GM19035 (cell line): ENCODE data around the gene ATP8B1.
"Not testable (repeated sequence)": the region's sequence is repeated elsewhere in the genome, so short reads cannot be mapped to it uniquely, and the experiment has no call there.

ENCODE experiments used
- ATAC-seq: cut with Tn5 transposase; IDR thresholded peaks from one replicate; pipeline ENCODE4 v1.9.1; 2021; ENCODE audit not compliant: unreplicated experiment

ATP8B1 gene

DNA sequence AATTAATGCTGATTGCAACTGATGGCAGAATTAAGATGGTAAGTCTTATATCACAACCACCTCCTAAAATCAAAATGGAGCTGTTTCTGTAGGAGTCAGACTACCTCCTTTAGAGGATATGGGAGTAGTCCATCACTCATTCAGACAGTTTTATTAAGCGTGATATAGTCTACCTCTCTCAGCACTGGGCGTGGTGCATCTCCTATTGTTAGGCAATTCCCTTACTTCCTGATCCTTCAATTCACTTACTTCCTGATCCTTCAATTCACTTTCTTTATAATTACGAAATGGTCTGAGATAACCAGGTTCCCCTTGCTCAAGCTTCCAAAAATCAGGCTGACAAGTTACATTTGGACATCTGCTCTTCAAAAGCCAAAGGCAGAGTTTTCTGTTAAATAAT, 31.9 kb downstream of the ATP8B1 start:
- no peak for ATAC-seq

DNA sequence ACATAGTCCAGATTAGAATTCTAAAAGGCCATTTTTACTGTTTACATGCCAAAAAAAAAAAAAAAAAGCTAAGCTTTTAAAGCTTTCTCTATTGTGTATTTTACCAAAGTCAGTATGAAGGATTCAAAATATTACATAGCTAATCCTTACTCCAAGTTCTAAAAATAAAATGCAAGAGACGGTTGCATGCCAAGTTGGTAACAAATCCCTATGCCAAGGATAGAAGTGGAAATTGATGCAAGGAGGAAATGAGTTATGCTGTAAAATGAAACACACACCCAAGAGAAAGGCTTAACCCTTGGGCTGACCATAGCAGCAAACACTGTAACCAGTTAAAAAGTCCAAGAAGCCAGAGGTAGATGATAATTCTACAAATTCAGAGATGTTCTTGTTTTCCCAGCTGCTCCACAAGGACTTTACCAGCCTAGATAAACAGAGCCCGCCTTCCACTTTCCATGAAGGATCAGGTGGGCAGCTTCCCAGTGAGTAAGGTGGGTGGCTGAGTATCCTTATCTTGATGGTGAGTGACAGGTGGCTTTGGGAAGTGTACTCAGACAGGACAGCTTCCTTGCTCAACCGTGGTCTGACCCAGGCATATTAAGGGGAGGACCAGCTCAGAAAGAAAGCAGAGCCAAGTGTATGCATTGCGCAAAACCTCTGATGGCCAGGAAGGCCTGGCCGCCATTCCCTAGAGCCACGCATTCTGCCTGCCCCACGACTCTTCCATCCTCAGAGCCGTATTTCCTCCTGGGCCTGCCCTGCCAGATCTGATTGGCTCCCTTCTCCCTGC, 34.4 kb downstream of the ATP8B1 start:
- no peak for ATAC-seq

- no peak for ATAC-seq
These were observed 35.7 kb downstream of the ATP8B1 start for GRCh38 chr18:57767259-57768050.

DNA sequence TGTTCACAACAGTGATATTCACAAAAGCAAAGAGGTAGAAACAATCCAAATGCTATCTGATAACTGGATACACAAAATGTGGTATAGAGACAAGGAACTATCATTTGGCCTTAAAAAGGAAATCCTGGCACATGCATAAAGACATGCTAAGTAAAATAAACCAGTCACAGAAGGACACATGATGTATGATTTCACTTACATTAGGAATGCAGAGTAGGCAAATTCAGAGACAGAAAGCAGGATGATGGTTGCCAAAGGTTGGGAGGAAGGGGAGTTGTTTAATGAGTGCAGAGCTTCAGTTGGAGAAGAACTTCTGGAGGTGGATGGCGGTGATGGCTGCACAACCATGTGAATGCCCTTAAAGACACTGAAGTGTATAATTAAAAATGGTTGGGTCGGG, 38.1 kb downstream of the ATP8B1 start:
- ATAC-seq: no peak

DNA sequence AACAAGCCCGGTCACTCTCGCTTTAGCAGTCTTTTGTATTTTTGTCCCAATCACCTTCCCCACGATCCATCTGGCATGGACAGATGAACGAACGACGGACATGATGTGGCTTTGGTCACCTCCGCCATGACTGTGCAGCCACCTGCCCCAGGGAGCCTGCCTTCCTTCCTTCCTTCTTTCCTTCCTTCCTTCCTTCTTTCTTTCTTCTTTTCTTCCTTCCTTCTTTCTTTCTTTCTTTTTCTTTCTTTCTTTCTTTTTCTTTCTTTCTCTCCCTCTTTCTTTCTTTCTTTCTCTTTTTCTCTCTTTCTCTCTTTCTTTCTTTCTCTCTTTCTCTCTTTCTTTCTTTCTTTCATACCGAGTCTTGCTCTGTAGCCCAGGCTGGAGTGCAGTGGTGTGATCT, 39.0 kb downstream of the ATP8B1 start:
- no peak for ATAC-seq

DNA sequence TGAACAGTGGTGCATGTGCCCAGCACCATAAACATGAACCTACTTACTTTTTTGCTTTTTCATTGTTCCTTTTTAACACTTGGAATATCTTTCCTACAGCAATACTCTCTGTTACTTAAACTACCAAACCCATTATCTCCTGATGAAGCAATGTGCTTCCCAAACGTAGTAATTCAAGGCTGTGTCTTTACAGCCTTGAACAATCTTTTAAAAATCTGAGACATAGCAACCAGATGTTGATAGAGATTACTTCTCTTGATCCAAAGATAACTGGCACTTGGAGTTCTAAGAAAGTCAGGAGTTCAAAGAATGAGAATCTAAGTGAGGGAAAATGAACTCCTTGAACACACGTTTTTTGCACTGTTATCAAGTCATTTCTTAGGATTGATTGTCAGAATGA, 40.4 kb downstream of the ATP8B1 start:
- no peak for ATAC-seq

DNA sequence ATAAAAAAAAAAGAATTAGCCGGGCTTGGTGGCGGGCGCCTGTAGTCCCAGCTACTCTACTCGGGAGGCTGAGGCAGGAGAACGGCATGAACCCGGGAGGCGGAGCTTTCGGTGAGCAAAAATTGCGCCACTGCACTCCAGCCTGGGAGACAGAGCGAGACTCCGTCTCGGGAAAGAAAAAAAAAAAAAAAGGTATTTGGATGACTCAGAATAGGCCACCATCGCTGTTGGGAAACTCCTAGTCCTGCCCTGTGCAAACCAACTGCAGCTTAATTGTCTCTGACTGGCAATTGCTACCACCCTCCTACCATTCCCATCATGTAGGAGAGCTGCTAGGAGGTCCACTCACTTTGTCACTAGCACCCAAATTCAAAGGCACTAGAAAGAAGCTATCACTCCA, 43.5 kb downstream of the ATP8B1 start:
- ATAC-seq: no peak

DNA sequence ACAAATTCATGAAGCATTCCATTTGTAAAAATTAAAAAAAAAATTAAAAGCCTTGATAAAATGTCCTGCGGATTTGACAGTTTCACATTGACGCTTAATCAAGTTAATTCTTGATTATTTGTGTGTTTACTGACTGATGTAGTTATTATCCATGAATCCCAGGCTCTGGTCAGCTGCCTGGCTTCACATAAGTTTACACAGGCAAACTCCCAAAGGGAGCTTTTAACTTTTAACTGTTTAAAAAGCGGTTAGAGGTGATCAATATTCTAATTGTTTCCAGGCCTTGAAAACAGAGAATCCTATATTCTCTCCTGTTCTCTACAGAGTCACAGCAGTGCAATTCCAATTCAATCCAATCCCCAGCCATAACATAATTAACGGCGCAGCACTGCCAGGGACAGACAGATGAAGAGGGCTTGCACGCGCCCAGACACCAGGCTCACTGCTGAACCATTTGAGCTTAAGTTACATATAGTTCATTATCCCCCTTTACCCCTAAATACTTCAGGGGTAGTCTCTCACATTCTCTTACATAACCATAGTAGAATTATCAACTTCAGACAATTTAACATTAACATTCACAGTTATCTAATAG, 47.5 kb downstream of the ATP8B1 start:
- no peak for ATAC-seq

DNA sequence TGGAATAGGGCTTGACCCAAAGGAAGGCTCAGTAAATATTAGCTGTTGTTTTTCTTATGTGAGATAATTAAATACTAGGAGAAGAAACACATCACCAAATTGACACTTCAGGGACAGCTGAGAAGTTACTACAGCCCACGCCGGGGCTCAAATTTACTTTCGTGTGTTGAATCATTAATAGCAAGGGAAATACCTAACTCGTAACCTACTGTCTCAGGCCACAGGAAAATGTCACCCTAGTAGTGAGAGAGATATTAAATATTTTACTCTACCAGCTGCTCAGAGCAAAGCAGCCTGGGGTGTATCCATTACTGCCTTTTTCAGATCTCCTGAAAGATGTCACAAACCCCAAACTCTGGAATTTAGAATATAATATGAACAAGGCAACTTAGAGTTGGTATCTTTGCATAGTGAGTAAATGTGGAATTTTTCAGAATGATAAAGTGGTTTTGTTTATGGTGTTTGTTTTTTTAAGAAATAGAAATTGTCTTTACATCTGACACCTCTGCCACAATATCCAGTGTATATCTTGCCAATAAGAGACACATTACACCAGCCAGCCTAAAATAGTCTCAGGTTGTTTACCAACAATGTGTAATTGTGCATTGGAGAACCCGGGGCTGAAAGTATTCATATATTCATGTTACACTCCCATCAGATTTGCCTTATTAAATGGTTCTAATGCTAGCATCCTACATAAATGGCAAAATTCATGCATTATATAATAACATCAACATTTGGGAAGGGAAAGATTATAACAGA, 48.4 kb downstream of the ATP8B1 start:
- no peak for ATAC-seq

- no peak for ATAC-seq
These were observed 50.1 kb downstream of the ATP8B1 start for GRCh38 chr18:57753063-57753462.

DNA sequence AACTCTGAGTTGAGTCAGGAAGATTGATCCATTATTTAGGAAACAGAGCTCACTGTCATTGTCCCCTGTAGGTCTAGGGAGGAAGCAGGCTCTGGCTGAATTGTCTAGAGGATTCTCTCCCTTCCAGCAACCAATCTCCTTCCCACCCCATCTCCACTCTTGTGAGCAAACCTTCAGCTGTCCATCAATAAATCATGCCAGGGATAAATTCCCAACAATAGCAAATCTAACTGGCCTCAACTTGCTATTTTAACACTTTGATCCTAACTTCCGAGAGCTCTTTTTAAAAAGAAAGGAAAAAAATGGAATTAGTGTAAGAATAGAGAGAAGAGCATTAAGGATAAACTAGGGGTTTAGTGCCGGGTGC, 53.5 kb downstream of the ATP8B1 start:
- ATAC-seq: no peak

GRCh38 chr18:57748770-57749603, 54.1 kb downstream of the ATP8B1 start:
- ATAC-seq: peak; percentile 95

DNA sequence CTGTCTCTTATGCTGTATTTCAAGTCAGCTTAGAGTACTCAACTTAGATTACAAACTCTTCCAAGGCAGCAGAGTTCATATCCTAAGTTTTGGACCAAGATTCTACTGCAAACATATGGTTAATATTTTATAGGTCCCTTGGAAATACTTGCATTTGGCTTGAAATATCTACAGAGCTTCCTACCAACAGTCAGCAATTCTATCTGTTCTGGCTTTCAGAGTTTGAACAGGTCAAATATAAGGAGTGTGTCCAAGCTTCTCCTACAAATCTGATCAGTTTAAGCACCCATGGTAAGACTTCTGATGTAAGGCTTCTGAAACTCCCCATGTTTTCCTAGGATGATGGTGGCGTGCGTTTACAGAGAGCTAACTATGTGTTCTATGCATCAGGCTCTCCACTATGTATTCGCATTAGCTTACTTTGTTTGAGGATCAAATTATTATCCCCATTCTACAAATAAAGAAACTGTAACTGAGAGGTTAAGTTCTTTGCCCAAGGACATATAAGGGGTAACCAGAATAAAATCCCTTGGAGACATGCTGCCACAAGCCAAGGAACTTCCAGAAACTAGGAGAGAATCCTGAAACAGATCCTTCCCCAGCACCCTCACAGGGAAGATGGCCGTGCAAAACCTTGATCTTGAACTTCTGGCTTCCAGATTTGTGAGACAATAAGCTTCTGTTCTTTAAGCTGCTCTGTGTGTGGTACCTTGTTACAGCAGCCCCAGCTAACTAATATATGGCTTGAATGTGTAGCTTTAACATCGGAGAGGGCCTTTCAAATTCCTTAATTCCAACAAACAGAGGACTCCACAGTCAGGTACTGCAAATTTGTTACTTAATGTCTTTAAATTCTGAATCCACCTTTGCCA, 55.1 kb downstream of the ATP8B1 start:
- no peak for ATAC-seq

- ATAC-seq: no peak
These were observed 58.9 kb downstream of the ATP8B1 start for GRCh38 chr18:57744211-57744694.

- no peak for ATAC-seq
These were observed 60.1 kb downstream of the ATP8B1 start for GRCh38 chr18:57743008-57743407.

GRCh38 chr18:57741273-57741672, 61.8 kb downstream of the ATP8B1 start:
- ATAC-seq: no peak

DNA sequence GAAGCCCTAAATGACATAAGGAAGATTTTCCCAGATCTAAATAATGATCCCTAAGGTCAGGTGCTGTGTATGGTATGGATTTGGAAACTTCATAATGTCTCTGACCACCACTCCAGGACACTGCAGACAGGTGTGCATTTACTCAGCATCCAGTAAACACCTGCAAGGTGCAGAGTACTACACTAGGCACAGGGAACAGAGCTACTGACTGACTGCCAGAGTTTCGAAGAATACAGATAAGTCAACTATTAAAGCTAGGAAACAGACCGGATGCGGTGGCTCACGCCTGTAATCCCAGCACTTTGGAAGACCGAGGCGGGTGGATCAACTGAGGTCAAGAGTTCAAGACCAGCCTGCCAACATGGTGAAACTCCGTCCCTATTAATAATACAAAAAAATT, 65.0 kb downstream of the ATP8B1 start:
- no peak for ATAC-seq

- ATAC-seq: no peak
These were observed 65.6 kb downstream of the ATP8B1 start for GRCh38 chr18:57737400-57738060.

DNA sequence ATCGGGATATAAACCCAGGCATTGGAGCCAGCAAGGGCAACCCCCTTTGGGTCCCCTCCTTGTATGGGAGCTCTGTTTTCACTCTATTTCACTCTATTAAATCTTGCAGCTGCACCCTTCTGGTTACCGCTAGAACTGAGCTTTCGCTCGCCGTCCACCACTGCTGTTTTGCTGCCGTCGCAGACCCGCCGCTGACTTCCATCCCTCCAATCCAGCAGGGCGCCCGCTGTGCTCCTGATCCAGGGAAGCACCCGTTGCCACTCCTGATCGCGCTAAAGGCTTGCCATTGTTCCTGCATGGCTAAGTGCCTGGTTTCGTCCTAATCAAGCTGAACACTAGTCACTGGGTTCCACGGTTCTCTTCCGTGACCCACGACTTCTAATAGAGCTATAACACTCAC, 68.1 kb downstream of the ATP8B1 start:
- ATAC-seq: not testable (repeated sequence)
